ENCODE measurements around the gene TRIM65.

TRIM65 gene

GRCh38 chr17:75922963-75923874 lies 26.5 kb upstream of the TRIM65 start:
- Mint-ChIP-seq H3K4me1 (ENCODE audit: low read depth) (no peaks in the 10 kb centered on the region), H3K4me3 (no peak overlapping the region), H3K27me3 (no peaks in the 10 kb centered on the region), H3K9me3 (ENCODE audit: low read depth) (no peaks in the 10 kb centered on the region), H3K36me3 (no peaks in the 10 kb centered on the region), H3K27ac (no peak overlapping the region)

DNA sequence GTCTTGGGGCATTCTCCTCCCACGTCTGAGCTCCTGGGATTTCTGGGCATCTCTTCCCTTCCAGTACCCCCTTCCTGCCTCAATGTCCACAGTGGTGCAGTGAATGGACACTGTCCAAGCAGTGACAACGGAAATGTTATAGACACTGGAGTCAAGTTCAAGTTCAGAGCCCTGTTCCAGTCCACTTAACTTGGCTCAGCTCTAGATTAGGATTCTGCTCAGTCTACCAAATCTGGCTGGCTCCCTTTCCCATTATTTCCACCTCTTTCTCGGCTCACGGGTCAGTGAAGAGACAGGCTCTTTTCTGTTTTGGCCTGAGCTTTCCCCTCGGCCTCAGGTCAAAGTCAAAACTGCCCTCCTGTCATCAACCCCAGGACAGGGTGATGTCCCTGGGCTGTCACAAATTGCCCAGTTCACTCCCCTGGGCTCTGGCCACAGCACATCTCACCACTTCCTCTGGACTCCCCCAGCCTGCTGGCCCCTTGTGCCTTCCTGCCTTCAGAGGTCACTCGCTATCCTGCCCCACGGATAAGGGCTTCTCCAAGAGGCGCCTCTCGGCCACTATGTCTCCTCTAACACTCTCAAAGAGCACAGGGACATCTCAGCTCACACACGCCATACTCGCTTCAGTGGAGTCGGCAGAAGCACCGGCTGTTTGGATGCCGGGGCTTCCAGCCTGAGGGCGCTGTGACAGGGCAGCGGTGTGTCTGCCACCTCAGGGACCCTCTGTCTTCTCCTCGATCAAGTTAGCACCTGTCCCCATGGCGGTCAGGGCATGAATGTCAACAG lies 25.6 kb upstream of the TRIM65 start:
- H3K4me3 Mint-ChIP-seq, result no peak overlapping the region
- H3K27ac Mint-ChIP-seq, result no peak overlapping the region
- no peaks in the 10 kb centered on the region for H3K9me3 Mint-ChIP-seq (ENCODE audit: low read depth)
- H3K4me1 Mint-ChIP-seq (ENCODE audit: low read depth), result no peaks in the 10 kb centered on the region
- no peaks in the 10 kb centered on the region for H3K27me3 Mint-ChIP-seq
- H3K36me3 Mint-ChIP-seq, result no peaks in the 10 kb centered on the region

DNA sequence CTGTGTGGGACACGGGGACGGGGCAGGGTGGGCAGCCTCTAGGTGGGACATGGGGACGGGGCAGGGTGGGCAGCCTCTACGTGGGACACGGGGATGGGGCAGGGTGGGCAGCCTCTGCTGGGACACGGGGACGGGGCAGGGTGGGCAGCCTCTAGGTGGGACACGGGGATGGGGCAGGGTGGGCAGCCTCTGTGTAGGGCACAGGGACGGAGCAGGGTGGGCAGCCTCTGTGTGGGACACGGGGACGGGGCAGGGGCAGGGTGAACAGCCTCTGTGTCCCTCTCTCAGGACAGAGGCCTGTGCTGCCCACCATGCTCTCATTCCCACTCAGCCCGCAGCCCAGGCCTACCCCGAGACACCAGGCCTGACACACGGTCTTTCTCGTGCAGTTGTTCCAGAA lies 24.8 kb upstream of the TRIM65 start:
- Mint-ChIP-seq H3K9me3 (ENCODE audit: low read depth) (no peaks in the 10 kb centered on the region), H3K4me3 (no peak overlapping the region), H3K4me1 (ENCODE audit: low read depth) (no peaks in the 10 kb centered on the region), H3K36me3 (no peaks in the 10 kb centered on the region), H3K27me3 (no peaks in the 10 kb centered on the region), H3K27ac (no peak overlapping the region)

- Mint-ChIP-seq H3K27ac (no peak overlapping the region), H3K4me1 (ENCODE audit: low read depth) (no peaks in the 10 kb centered on the region), H3K36me3 (no peaks in the 10 kb centered on the region), H3K4me3 (no peak overlapping the region), H3K27me3 (no peaks in the 10 kb centered on the region), H3K9me3 (ENCODE audit: low read depth) (no peaks in the 10 kb centered on the region)
These were observed 23.4 kb upstream of the TRIM65 start for GRCh38 chr17:75920045-75920560.

DNA sequence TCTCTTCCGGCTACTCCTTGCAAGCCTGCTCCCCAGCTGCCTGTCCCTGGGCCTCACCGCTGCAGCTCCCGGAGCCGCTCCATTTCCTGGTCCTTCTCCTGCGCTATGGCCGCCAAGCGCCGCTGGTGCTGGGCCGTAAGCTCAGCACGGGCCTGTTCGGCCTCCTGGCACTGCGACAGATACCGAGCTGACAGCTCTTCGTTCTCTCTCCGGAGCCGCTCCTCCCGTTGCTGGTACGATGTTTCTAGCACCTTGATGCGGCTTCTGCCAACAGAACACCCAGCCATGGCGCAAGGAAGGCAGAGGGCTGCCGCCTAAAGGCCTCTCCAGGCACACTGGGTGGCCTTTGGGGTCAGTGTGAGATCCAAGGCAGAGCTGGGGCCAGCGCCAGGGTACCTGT lies 22.9 kb upstream of the TRIM65 start:
- H3K4me3 Mint-ChIP-seq, result no peak overlapping the region
- H3K27ac Mint-ChIP-seq, result no peak overlapping the region
- H3K9me3 Mint-ChIP-seq (ENCODE audit: low read depth), result no peaks in the 10 kb centered on the region
- no peaks in the 10 kb centered on the region for H3K36me3 Mint-ChIP-seq
- no peaks in the 10 kb centered on the region for H3K27me3 Mint-ChIP-seq
- no peaks in the 10 kb centered on the region for H3K4me1 Mint-ChIP-seq (ENCODE audit: low read depth)

DNA sequence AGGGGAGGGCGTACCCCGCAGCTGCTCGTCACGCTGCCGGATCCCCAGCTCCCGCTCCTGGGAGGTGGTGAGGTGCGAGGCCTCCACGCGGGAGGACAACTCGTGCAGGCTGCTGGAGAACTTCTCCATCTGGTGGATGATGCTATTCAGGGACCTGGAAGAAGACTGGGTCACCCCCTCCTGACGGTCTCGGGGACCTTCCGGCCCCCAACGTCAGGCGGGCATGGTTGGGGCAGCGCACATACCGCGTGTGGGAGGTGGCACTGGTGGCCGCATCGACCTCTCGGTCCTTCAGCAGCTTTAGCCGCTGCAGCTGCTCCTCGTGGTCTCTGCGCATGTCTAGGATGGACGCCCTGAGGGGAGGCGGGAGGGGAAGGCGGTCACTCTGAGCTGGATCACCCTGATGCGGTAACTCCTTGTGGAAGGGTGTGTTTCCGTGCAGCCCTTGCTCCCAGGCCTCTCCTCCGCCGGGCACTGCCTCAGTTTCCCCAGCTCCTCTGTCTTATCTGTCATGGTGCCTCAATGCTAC lies 21.2 kb upstream of the TRIM65 start:
- no peak overlapping the region for H3K4me3 Mint-ChIP-seq
- H3K36me3 Mint-ChIP-seq, result no peaks in the 10 kb centered on the region
- H3K27me3 Mint-ChIP-seq, result no peaks in the 10 kb centered on the region
- no peaks in the 10 kb centered on the region for H3K9me3 Mint-ChIP-seq (ENCODE audit: low read depth)
- no peak overlapping the region for H3K27ac Mint-ChIP-seq
- no peaks in the 10 kb centered on the region for H3K4me1 Mint-ChIP-seq (ENCODE audit: low read depth)

DNA sequence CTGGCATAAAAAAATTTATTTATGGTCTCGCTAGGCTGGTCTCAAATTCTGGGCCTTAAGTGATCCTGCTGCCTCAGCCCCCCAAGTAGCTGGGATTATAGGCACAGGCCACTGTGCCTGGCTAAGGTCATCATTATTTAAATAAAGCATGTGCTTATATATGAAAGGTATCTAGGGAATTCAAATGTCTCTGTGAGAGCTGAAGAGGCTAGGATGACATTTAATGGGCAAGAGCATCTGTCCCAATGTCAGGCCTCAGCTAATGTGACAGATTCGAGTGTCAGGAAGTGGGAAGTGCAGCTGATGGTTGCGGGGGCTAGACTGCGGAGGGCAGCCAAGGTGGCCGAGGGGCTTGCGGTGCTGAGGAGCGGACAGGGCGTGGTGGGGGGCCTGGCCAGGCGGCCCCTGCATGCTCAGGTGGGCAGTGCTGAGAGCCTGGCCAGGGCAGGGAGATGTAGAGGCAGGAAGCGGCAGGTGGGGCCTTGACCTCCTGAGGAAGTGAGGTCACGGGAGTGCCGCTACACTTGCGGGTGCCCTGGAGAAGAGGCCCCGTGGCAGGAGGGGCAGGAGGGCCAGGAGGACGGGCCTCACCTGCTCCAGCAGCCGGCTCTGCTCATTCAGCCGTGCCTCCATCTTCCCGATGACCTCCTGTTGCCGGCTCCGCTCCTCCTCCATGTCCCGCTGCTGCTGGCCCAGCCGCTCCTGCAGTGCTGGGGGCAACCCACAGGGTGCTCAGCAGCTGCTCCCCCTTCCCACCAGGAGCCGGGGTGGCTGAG lies 20.6 kb upstream of the TRIM65 start:
- Mint-ChIP-seq H3K36me3 (no peaks in the 10 kb centered on the region), H3K27me3 (no peaks in the 10 kb centered on the region), H3K4me3 (no peak overlapping the region), H3K27ac (no peak overlapping the region), H3K9me3 (ENCODE audit: low read depth) (no peaks in the 10 kb centered on the region), H3K4me1 (ENCODE audit: low read depth) (no peaks in the 10 kb centered on the region)

DNA sequence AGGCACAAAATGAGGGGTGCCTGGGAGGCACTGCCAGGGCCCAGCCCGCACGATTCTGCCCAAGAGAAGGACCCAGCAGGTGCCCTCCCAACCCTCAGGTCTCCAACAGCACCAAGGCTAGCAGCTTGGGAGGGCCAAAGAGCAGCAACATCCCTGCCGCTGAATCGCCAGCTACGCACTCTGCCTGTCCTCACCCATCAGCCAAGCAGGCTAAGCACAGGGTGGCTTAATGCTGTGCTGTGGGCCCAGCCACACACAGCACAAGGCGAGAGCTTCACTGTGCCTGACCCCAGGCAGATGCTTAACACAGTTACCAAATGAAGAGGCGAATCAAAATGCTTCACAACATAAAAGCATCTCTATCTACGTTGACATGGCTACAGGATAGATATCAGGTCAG lies 18.5 kb upstream of the TRIM65 start:
- H3K4me1 Mint-ChIP-seq (ENCODE audit: low read depth), result no peaks in the 10 kb centered on the region
- no peak overlapping the region for H3K27ac Mint-ChIP-seq

DNA sequence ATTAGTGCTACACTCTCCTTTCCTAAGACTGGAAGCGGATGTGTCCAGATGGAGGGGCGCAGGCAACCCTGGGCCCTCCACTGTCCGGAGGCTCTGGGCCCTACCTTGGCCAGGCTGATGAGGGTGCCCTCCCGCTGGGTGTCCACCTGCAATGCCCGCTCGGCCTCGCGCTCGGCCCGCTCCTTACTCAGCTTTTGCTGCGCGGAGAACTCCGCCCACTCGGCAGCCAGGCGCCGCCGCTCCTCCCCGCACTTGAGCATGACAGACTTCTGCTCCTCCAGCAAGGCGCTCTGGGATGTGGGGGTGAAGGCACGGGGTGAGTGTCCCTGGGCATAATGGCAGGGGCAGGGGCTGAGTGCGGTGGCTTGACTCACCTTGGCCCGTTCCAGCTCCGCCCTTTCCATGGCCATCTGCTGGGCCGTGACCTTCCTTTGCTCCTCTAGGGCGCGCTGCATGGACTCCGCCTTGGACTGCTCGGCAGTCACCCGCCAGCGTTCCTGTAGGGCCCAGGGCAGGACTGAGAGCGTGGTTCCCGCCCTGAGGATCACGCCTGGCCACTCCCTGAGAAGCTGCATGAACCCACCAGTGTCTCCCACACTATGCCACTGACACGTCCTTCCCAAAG lies 18.0 kb upstream of the TRIM65 start:
- Mint-ChIP-seq H3K9me3 (ENCODE audit: low read depth) (no peaks in the 10 kb centered on the region), H3K27ac (no peak overlapping the region), H3K27me3 (no peaks in the 10 kb centered on the region), H3K36me3 (no peaks in the 10 kb centered on the region), H3K4me1 (ENCODE audit: low read depth) (peaks cover 3% of the 10 kb centered on the region), H3K4me3 (no peak overlapping the region)

More for the DNA sequence above, 18.5 kb upstream of the TRIM65 start:
- Mint-ChIP-seq H3K9me3 (ENCODE audit: low read depth) (no peaks in the 10 kb centered on the region), H3K4me3 (no peak overlapping the region), H3K27me3 (no peaks in the 10 kb centered on the region), H3K36me3 (no peaks in the 10 kb centered on the region)

DNA sequence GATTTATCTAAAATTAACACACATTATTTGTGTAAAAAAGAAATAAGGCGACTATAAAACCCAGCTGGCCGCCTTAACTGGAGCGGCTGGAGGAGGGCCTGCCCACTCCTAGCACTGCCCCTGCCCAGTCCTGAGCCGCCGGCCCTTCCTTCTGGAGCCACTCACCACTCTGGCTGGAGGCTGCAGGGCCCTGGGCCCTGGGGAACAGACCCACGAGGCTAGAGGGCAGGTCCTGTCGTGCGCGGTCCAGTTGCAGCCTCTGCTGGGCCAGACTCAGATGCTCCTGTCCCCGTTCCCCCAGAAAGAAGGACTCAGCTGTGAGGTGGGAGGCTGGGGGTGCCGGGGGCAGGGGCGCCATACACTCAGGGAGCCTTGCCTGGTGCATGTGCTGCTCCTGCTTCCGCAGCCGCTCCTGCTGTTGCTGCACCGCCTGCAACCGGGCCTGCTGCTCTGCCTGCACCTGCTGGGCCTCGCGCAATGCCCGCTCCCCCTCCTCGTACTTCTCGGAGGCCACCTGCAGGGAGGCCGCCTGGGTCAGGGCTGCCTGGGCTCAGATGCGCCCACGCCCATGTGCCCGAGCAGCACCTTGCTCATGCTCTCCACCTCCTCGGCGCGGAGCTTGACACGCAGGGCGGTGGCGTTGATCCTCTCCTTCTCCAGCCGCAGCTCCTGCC lies 16.9 kb upstream of the TRIM65 start:
- Mint-ChIP-seq H3K9me3 (ENCODE audit: low read depth) (no peaks in the 10 kb centered on the region), H3K36me3 (no peaks in the 10 kb centered on the region), H3K27me3 (no peaks in the 10 kb centered on the region), H3K4me1 (ENCODE audit: low read depth) (peaks cover 8% of the 10 kb centered on the region), H3K4me3 (no peak overlapping the region), H3K27ac (no peak overlapping the region)

DNA sequence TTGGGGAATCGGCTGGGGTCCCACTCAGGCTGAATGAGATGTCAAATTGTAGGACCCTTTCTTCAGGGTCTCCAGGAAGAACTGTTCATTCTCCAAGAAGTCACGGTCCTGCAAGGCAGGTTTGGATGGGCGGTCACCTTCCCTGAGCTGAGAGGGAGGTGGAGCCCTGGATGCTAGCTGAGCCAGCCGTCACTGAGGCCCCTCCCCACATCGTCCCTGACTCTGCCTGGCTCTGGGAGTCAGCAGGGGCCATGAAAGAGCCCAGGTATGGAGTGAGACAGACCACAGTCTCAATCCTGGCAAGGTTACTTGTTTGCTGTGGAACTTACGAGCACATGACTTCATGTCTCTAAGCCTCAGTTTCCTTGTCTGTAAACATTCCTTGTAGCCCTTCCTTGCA lies 13.9 kb upstream of the TRIM65 start:
- H3K4me1 Mint-ChIP-seq (ENCODE audit: low read depth), result peaks cover 15% of the 10 kb centered on the region
- H3K27ac Mint-ChIP-seq, result no peak overlapping the region
- no peaks in the 10 kb centered on the region for H3K36me3 Mint-ChIP-seq
- H3K27me3 Mint-ChIP-seq, result no peaks in the 10 kb centered on the region
- no peaks in the 10 kb centered on the region for H3K9me3 Mint-ChIP-seq (ENCODE audit: low read depth)
- no peak overlapping the region for H3K4me3 Mint-ChIP-seq

GRCh38 chr17:75909812-75910274 lies 13.1 kb upstream of the TRIM65 start:
- H3K4me1 Mint-ChIP-seq (ENCODE audit: low read depth), result peaks cover 18% of the 10 kb centered on the region
- peak overlapping the region; percentile 50 for H3K27ac Mint-ChIP-seq
- H3K27me3 Mint-ChIP-seq, result no peaks in the 10 kb centered on the region
- no peak overlapping the region for H3K4me3 Mint-ChIP-seq
- H3K36me3 Mint-ChIP-seq, result no peaks in the 10 kb centered on the region
- H3K9me3 Mint-ChIP-seq (ENCODE audit: low read depth), result no peaks in the 10 kb centered on the region

- H3K36me3 Mint-ChIP-seq, result no peaks in the 10 kb centered on the region
These were observed 12.5 kb upstream of the TRIM65 start for GRCh38 chr17:75909051-75909811.

More at GRCh38 chr17:75909051-75909811, 12.5 kb upstream of the TRIM65 start:
- H3K9me3 Mint-ChIP-seq (ENCODE audit: low read depth), result no peaks in the 10 kb centered on the region
- H3K27ac Mint-ChIP-seq, result no peak overlapping the region
- no peak overlapping the region for H3K4me3 Mint-ChIP-seq
- peaks cover 18% of the 10 kb centered on the region for H3K4me1 Mint-ChIP-seq (ENCODE audit: low read depth)
- H3K27me3 Mint-ChIP-seq, result no peaks in the 10 kb centered on the region
